AG10803 (cell line): ENCODE data around the gene CPT1C.

ENCODE experiments used
- DNase-seq: peaks from one replicate; pipeline ENCODE4 v3.0.0; 2010; ENCODE audit warnings: low read depth
- H3K4me3 ChIP-seq: 2 replicates; pipeline ENCODE4 v1.5.1; 2011; ENCODE audit warnings: mild to moderate bottlenecking, low read length, control low read depth
- CTCF ChIP-seq: conservative IDR thresholded peaks from 2 replicates; pipeline ENCODE4 v1.5.1; 2011; ENCODE audit warnings: mild to moderate bottlenecking, low read length, control low read depth, inconsistent platforms

The CPT1C gene

GRCh38 chr19:49656456-49657109, 34.3 kb upstream of the CPT1C start:
- DNase-seq: no peak
- no peak for TF ChIP-seq CTCF
- no peak overlapping the region for H3K4me3 ChIP-seq

GRCh38 chr19:49657493-49658138, 33.3 kb upstream of the CPT1C start:
- H3K4me3 ChIP-seq: no peak overlapping the region
- DNase-seq: no peak
- TF ChIP-seq CTCF: no peak

GRCh38 chr19:49658139-49658517, 32.8 kb upstream of the CPT1C start:
- no peak for DNase-seq
- no peak for TF ChIP-seq CTCF
- H3K4me3 ChIP-seq: no peak overlapping the region

- no peak overlapping the region for H3K4me3 ChIP-seq
- DNase-seq: no peak
- TF ChIP-seq CTCF: no peak
These were observed 32.1 kb upstream of the CPT1C start for GRCh38 chr19:49658566-49659442.

- DNase-seq: no peak
- TF ChIP-seq CTCF: no peak
- no peak overlapping the region for H3K4me3 ChIP-seq
These were observed 30.5 kb upstream of the CPT1C start for GRCh38 chr19:49660338-49660961.

- H3K4me3 ChIP-seq: no peak overlapping the region
- TF ChIP-seq CTCF: no peak
- DNase-seq: no peak
These were observed 28.9 kb upstream of the CPT1C start for GRCh38 chr19:49662011-49662410.
